Measurements from ENCODE around the gene SOWAHB.

SOWAHB gene, protein sequence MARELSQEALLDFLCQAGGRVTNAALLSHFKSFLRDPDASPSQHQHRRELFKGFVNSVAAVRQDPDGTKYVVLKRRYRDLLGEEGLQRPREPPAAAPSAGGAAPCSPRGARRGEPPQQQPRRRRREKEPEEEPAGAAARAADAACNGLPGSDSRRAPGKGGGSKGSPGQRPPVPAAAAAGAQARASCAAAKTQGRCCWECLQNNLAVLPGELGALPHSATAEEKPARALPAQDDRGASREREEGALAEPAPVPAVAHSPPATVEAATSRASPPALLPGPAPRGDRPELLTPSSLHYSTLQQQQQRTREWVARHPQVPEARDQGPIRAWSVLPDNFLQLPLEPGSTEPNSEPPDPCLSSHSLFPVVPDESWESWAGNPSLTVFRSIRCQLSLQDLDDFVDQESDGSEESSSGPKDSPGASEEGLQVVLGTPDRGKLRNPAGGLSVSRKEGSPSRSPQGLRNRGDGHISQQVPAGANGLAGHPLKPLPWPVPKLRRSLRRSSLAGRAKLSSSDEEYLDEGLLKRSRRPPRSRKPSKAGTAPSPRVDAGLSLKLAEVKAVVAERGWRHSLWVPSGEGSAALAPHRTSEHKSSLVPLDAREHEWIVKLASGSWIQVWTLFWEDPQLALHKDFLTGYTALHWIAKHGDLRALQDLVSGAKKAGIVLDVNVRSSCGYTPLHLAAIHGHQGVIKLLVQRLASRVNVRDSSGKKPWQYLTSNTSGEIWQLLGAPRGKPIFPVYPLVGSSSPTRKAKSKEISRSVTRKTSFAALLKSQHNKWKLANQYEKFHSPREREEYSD

GRCh38 chr4:76897536-76898384 is at the start of gene SOWAHB:
TSS of gene SOWAHB (minus strand) at chr4:76898144. CDS start at chr4:76897849, 295 bp downstream.
- DNase-seq = no peak

DNA sequence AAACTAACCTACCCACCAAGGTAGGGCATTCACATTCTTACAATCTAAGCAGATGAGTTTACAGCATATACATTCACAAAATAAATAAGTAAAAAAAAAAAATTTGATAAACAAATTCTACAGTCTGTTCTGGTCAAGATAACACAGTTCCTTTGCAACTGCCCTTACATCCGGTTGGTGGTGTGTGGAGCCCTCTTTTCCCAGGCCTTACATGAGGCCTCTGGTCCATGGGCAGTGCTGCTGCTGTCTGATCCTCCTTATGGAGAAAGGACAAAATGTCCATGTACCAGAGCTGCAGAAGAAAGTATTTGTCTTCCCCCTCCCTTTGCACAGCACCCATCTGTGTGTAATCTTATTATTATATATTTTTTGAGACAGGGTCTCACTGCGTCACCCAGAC is 49.4 kb upstream of the SOWAHB start:
- DNase-seq = no peak

DNA sequence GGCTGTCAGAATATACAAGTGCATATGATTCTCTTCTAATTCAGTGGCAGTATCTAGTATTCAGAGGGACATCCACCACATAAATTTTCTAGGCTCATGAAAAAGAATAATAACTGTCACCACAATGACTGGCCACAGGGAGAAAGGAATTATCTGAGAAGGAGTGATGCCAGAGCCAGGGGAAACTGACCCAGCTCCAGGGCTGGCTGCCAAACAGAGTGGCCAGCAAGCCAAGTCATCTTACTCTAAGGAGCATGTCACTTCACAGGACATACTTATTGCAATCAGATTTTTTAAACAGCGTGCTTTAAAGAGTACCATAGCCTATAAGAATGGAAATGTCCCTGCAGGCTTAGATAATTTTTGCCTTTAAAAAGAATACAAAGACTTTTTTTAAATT is 45.8 kb upstream of the SOWAHB start:
- peak in 1 of 2 donors; percentile 11 for DNase-seq

- no peak for DNase-seq
Observed at GRCh38 chr4:76943129-76943620, 45.2 kb upstream of the SOWAHB start.

- no peak for DNase-seq
Observed at GRCh38 chr4:76939184-76939583, 41.2 kb upstream of the SOWAHB start.

DNA sequence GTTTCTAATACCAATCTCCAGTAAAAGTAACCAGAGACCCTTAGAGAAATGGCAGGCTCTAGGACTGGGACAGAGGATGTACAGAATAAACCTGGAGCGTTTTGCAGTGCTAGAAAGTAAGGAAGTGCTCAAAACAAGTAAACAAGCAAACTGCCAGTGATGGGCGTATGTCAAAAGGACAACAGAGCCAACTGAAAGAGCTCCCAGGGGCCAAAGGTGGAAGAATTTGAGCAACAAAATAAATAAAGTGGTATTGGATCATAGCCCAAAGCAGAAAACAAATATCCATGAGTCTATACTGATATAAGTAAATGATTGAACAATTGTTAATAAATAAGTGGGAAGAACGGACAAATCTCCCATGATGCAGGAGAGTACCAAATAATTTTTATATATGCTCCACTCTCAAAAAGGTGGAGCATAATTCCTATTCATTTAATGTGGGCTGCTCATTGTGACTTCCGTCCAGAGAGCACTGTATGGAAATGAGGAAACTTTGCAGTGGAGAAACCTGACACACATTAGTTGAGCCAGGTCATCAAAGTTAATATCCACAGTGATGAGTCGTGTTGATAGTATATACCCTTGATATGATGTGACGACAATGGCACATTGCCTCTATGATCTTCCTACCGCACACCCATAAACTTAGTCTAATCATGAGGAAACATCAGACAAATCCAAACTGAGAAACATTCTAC is 33.8 kb upstream of the SOWAHB start:
- DNase-seq = no peak

DNA sequence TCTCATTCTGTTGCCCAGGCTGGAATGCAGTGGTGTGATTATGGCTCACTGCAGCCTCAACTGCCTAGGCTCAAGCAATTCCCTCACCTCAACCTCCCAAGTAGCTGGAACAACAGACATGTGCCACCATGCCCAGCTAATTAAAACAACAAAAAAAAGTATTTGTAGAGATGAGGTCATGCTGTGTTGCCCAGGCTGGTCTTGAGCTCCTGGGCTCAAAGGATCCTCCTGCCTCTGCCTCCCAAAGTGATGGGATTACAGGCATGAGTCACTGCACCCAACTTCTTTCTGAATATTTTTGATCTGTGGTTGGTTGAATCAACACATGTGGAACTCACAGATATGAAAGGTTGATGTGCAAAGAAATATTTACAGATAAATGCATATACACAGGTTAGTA is 33.1 kb upstream of the SOWAHB start:
- DNase-seq = no peak

DNA sequence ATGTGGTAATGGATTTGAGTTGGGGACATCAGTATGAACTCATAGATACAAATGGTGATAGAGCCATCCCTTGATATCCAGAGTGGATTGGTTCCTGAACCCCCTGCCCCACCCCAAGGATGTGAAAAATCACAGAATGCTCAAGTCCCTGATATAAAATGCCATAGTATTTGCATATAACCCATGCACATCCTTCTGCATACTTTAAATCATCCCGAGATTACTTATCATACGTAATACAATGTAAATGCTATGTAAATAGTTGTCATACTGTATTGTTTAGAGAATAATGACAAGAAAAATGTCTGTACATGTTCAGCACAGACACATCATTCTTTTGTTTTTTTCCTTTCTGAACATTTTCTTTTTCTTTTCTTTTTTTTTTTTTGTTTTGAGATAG is 32.7 kb upstream of the SOWAHB start:
- no peak for DNase-seq

GRCh38 chr4:76926841-76927240 is 28.9 kb upstream of the SOWAHB start:
- DNase-seq = no peak

- DNase-seq = no peak
Observed at GRCh38 chr4:76923619-76924357, 25.8 kb upstream of the SOWAHB start.

GRCh38 chr4:76920715-76921114 is 22.8 kb upstream of the SOWAHB start:
- no peak for DNase-seq

DNA sequence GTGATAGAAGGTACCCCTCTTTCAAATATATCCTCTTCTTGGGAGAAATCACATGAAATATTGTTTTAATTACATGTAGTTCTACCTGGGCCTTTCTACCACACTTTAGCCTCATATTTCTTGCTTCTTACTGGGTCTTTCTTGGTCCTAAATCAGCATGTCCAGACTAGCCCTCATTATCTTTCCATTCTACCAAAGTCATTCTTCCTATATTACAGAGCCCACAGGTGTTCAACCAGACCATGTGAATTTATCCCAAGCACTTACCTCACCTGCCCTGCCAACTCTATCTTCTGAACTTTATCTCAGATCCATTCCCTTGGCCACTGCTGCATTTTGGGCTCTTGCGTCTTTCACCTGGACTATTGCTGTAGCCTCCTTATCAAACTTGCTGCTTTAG is 11.8 kb upstream of the SOWAHB start:
- no peak for DNase-seq

DNA sequence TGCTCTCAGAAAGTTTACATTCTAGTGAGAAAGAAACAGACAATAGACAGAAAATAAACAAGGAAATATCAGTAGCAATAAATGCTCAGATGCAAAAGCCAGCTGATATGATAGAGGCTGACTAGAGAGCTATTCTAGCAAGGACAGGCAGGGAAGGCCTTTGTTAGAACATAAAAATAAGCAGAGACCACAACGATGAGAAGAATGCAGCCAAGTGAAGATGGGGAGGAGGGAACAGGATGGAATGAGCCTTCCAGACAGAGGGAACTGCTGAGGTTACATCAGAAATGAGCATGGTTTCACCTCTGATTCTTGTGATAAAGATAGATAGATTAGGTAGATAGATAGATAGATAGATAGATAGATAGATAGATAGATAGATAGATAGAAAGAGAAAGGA is 7.6 kb upstream of the SOWAHB start:
- no peak for DNase-seq

GRCh38 chr4:76904646-76905190 is 6.8 kb upstream of the SOWAHB start:
- no peak for DNase-seq

GRCh38 chr4:76902233-76902890 is 4.4 kb upstream of the SOWAHB start:
- no peak for DNase-seq

GRCh38 chr4:76898949-76899645 is 1.2 kb upstream of the SOWAHB start:
- DNase-seq = no peak

GRCh38 chr4:76898385-76898692 is 395 bp upstream of the SOWAHB start:
- no peak for DNase-seq

GRCh38 chr4:76896614-76897535 is 1.1 kb downstream of the SOWAHB start:
- no peak for DNase-seq

GRCh38 chr4:76896048-76896447 is 1.9 kb downstream of the SOWAHB start:
- no peak for DNase-seq
